Stomach (tissue), 4 donors: Measurements from ENCODE around the gene CABLES1.

Experiments used
- POLR2A ChIP-seq, 4 donors: fragments of 450-650 bp; IDR thresholded peaks; one replicate each; pipeline ENCODE4 v1.6.1; 2016; ENCODE audit warnings: antibody characterized with exemption in 4 of 4, control low read depth in 2 of 4, mild to moderate bottlenecking in 1 of 4, moderate library complexity in 1 of 4
- TF ChIP-seq, protein P1 (sequence below), 7 experiments: fragments of 450-650 bp in 4 of 7; fragments of 200-600 bp in 3 of 7; sonication (generic) in 3 of 7; IDR thresholded peaks; one replicate each; pipeline ENCODE4 v1.5.1; 2016 to 2019; ENCODE audit warnings: antibody characterized with exemption in 7 of 7, control low read depth in 2 of 7, mild to moderate bottlenecking in 1 of 7

DNA sequence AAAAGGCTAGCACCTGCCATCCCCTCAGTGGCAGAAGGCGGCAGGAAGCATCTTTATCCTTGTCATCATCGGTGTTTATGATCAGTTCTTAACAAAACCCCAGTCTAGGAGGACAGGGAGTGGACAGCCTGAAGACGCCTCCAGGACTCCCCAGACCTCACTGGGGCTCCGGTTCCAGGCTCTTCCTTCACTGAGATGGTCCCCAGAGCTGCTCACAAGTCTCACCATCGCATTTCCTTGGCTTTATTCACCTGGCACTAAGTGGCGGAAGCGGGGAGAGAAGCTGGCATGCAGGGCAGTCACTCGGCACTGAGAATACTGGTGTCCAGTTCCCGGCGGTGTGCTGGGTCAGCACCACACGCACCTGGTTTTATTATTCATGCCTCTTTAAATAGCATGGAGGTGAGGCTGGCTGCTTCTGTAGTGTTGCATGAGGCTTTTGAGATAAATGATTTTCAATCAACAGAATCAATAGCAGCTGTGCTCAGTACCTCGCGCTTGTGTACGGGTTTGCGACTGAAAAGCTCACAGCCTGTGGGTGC lies 68.7 kb downstream of the CABLES1 start:
- no peak for TF ChIP-seq POLR2A (IDR thresholded peaks at IDR 0.05)
- TF ChIP-seq, protein P1, sequence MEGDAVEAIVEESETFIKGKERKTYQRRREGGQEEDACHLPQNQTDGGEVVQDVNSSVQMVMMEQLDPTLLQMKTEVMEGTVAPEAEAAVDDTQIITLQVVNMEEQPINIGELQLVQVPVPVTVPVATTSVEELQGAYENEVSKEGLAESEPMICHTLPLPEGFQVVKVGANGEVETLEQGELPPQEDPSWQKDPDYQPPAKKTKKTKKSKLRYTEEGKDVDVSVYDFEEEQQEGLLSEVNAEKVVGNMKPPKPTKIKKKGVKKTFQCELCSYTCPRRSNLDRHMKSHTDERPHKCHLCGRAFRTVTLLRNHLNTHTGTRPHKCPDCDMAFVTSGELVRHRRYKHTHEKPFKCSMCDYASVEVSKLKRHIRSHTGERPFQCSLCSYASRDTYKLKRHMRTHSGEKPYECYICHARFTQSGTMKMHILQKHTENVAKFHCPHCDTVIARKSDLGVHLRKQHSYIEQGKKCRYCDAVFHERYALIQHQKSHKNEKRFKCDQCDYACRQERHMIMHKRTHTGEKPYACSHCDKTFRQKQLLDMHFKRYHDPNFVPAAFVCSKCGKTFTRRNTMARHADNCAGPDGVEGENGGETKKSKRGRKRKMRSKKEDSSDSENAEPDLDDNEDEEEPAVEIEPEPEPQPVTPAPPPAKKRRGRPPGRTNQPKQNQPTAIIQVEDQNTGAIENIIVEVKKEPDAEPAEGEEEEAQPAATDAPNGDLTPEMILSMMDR (IDR thresholded peaks at IDR 0.05), result no peak
